ENCODE measurements around the gene TNF.

Gene TNF

DNA sequence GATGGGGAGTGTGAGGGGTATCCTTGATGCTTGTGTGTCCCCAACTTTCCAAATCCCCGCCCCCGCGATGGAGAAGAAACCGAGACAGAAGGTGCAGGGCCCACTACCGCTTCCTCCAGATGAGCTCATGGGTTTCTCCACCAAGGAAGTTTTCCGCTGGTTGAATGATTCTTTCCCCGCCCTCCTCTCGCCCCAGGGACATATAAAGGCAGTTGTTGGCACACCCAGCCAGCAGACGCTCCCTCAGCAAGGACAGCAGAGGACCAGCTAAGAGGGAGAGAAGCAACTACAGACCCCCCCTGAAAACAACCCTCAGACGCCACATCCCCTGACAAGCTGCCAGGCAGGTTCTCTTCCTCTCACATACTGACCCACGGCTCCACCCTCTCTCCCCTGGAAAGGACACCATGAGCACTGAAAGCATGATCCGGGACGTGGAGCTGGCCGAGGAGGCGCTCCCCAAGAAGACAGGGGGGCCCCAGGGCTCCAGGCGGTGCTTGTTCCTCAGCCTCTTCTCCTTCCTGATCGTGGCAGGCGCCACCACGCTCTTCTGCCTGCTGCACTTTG is at the start of gene TNF:
TSS of gene TNF (plus strand) at position 231 of the 567 bp plus-strand sequence. CDS start at position 408, 177 bp downstream.
- peak; percentile 96 for DNase-seq (ENCODE audit: low read depth)
- TF ChIP-seq, protein P1, sequence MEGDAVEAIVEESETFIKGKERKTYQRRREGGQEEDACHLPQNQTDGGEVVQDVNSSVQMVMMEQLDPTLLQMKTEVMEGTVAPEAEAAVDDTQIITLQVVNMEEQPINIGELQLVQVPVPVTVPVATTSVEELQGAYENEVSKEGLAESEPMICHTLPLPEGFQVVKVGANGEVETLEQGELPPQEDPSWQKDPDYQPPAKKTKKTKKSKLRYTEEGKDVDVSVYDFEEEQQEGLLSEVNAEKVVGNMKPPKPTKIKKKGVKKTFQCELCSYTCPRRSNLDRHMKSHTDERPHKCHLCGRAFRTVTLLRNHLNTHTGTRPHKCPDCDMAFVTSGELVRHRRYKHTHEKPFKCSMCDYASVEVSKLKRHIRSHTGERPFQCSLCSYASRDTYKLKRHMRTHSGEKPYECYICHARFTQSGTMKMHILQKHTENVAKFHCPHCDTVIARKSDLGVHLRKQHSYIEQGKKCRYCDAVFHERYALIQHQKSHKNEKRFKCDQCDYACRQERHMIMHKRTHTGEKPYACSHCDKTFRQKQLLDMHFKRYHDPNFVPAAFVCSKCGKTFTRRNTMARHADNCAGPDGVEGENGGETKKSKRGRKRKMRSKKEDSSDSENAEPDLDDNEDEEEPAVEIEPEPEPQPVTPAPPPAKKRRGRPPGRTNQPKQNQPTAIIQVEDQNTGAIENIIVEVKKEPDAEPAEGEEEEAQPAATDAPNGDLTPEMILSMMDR (IDR thresholded peaks at IDR 0.05; ENCODE audit: low read depth, low read length): no peak
- TF ChIP-seq MYC (IDR thresholded peaks at IDR 0.05; ENCODE audit: low read depth, low read length) (peak; percentile 77), POLR2A (IDR thresholded peaks at IDR 0.05; ENCODE audit: extremely low read depth, insufficient read length) (peak; percentile 100)
- TF ChIP-seq, protein P2, sequence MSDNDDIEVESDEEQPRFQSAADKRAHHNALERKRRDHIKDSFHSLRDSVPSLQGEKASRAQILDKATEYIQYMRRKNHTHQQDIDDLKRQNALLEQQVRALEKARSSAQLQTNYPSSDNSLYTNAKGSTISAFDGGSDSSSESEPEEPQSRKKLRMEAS (IDR thresholded peaks at IDR 0.05; ENCODE audit: low read depth, low read length): peak; percentile 65
- peak within 1 kb of the TSS; percentile 98 for H3K4me3 ChIP-seq (ENCODE audit: low read depth, low read length)

DNA sequence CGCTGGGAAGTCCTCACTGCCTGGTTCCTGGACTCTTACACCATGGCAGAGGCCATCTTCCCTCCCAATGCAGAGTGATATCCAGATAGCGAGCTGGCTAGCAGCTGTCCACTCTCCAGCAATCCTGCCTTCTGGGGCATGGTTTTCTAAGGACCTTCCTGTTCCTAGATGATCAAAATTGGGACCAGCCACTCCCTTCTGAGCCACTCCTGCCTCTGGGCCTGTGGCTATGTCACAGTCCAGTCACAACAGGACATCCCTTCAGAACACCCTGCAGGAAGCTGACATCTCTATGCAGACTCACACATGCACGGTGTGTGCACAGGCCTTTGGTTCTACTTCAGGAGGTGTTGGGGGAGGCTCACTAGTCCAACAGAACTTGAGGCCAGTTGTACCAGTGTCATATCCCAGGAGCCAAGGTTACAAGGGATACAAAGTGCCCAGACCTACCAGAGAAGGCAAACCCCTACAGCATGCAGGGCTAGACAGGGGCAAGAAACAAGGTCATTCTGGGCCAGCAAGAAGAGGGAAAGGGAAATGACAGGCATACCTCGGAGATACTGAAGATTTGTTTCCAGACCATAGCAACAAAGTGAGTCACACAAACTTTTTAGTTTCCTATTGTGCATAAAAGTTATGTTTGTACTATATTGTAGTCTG is 49.3 kb upstream of the TNF start:
- TF ChIP-seq, protein P1 (IDR thresholded peaks at IDR 0.05; ENCODE audit: low read depth, low read length): no peak
- TF ChIP-seq MYC (IDR thresholded peaks at IDR 0.05; ENCODE audit: low read depth, low read length) (no peak), POLR2A (IDR thresholded peaks at IDR 0.05; ENCODE audit: extremely low read depth, insufficient read length) (no peak)
- TF ChIP-seq, protein P2 (IDR thresholded peaks at IDR 0.05; ENCODE audit: low read depth, low read length): no peak
- DNase-seq (ENCODE audit: low read depth): no peak
- no peak overlapping the region for H3K4me3 ChIP-seq (ENCODE audit: low read depth, low read length)

DNA sequence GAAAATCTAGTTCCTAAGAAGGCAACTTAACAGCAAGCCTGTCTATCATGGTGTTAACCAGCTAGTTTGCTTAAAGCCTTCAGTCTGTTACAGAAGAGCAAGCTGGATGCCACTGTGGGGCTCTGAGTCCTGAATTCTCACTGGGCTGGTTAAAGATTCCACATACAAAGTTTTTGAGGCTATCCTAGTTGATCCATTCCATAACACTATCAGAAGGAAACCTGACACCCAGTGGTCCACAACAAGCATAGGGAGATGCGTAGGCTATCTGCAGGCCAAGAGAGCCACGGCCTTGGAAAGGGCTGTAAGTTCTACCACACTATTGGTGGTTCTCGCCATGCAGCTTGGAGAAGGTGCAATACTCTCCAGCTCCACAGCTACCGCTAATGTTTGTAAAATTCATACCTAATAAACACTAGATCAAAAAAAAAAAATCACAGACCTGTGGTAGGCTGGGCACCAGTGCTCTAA is 47.0 kb upstream of the TNF start:
- DNase-seq (ENCODE audit: low read depth): peak; percentile 32
- H3K4me3 ChIP-seq (ENCODE audit: low read depth, low read length): no peak overlapping the region
- TF ChIP-seq POLR2A (IDR thresholded peaks at IDR 0.05; ENCODE audit: extremely low read depth, insufficient read length) (no peak), MYC (IDR thresholded peaks at IDR 0.05; ENCODE audit: low read depth, low read length) (no peak)
- TF ChIP-seq, protein P2 (IDR thresholded peaks at IDR 0.05; ENCODE audit: low read depth, low read length): no peak
- TF ChIP-seq, protein P1 (IDR thresholded peaks at IDR 0.05; ENCODE audit: low read depth, low read length): no peak

DNA sequence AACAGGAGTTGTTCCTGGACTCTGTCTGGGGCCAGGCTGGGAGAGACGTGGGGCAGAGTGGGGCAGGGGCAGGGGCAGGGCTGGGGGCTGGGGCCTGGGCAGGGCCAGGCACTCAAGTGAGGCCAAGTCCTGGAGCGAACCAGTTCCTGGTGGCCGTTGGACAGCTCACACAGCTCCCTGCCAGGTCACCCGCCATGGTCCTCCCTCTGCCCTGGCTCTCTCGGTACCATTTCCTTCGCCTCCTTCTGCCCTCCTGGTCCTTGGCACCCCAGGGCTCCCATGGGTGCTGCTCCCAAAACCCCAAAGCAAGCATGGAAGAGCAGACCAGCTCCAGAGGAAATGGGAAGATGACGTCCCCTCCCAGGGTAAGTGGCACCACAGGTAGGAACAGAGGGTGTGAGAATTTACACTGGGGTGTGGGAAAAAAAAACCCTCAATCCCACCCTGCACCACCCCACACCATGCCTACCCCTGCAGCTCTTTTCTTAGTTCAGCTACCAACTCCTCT is 46.5 kb upstream of the TNF start, which contains the start of gene MCCD1:
TSS of gene MCCD1 (plus strand) at position 142 of the 508 bp plus-strand sequence. CDS start at position 195, 53 bp downstream.
- TF ChIP-seq MYC (IDR thresholded peaks at IDR 0.05; ENCODE audit: low read depth, low read length) (no peak), POLR2A (IDR thresholded peaks at IDR 0.05; ENCODE audit: extremely low read depth, insufficient read length) (no peak)
- TF ChIP-seq, protein P1 (IDR thresholded peaks at IDR 0.05; ENCODE audit: low read depth, low read length): no peak
- TF ChIP-seq, protein P2 (IDR thresholded peaks at IDR 0.05; ENCODE audit: low read depth, low read length): no peak
- H3K4me3 ChIP-seq (ENCODE audit: low read depth, low read length): no peak within 1 kb of the TSS
- peak; percentile 18 for DNase-seq (ENCODE audit: low read depth)

DNA sequence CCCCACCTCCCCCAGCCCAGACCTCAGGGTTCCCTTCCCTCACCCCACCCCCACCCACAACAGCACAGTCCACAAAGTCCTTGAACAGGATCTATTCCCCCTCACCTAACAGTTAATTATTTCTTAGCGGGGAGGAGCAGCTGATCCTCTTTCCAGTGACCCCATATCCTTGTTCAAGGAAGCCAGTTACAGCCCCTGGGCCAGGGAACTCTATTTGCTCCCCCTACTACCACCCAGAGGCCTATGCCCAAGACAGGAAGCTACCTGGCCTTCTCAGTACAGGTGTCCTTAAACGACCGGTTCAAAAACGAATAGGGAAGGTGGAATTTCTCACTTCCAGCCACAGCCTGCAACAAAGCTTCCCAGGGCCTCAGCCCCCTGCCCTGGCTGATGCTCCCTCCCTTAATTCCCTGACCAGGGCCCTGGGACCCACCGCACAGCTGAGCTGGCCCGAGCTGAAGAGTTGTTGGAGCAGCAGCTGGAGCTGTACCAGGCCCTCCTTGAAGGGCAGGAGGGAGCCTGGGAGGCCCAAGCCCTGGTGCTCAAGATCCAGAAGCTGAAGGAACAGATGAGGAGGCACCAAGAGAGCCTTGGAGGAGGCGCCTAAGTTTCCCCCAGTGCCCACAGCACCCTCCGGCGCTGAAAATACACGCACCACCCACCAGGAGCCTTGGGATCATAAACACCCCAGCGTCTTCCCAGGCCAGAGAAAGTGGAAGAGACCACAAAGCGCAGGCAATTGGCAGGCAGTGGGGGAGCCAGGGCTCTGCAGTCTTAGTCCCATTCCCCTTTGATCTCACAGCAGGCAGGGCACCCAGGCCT is 45.8 kb upstream of the TNF start:
- DNase-seq (ENCODE audit: low read depth): peak; percentile 21

More for the DNA sequence above, 45.8 kb upstream of the TNF start:
- H3K4me3 ChIP-seq (ENCODE audit: low read depth, low read length): no peak overlapping the region
- TF ChIP-seq, protein P1 (IDR thresholded peaks at IDR 0.05; ENCODE audit: low read depth, low read length): no peak
- TF ChIP-seq MYC (IDR thresholded peaks at IDR 0.05; ENCODE audit: low read depth, low read length) (no peak), POLR2A (IDR thresholded peaks at IDR 0.05; ENCODE audit: extremely low read depth, insufficient read length) (no peak)
- TF ChIP-seq, protein P2 (IDR thresholded peaks at IDR 0.05; ENCODE audit: low read depth, low read length): no peak

Data from NB4 (cell line).